CD4-positive, alpha-beta T cell treated with Interleukin-17A for 1 hour (primary cell): Measurements from ENCODE around the gene DIO3.
A peak's percentile ranks its signal among the peaks of the same experiment; 100 is the strongest.

Experiments
- DNase-seq: peaks from one replicate; pipeline ENCODE4 v3.0.0-alpha.2; 2020

The DIO3 gene

DNA sequence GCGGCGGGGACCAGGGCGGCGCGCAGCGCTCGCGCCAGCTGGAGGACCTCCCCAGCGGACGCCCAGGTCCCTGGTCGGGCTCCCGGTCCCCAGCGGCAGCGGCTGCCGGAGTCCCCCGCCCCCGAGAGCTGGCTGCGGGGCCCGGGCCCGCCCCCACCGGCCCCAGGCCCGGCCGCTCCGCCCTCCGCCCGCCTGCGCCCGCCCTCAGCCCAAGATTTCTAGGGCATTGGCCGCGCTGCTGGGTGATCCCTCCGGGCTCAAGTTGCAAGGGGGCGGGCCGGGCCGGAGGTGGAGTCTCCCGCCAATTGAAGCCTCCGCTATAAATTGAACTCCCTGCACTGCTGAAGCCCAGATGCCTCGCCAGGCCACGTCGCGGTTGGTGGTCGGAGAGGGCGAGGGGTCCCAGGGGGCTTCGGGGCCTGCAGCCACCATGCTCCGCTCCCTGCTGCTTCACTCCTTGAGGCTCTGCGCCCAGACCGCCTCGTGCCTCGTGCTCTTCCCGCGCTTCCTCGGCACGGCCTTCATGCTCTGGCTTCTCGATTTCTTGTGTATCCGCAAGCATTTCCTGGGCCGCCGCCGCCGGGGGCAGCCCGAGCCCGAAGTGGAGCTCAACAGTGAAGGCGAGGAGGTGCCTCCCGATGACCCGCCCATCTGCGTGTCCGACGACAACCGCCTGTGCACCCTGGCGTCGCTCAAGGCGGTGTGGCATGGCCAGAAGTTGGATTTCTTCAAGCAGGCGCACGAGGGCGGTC lies at the start of gene DIO3:
TSS of gene DIO3 (plus strand) at position 351 of the 752 bp plus-strand sequence.
- no peak for DNase-seq

- DNase-seq = no peak
Measured at GRCh38 chr14:101511620-101512375, 49.5 kb upstream of the DIO3 start.

DNA sequence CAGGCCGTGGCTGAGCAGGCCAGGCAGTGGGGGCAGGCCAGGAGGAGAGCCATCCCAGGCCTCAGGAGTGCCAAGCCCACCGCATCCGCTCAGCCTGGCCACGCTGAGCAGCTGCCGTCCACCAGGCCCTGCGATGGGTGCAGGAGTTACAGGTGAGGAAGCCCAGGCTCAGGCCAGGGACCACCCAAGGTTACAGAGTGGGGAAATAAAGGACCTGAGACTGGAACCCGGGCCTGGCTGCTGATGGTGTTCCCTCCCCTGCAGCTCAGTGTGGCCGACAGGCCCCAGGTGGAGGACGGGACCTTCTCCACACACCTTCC lies 49.0 kb upstream of the DIO3 start:
- DNase-seq = no peak

- no peak for DNase-seq
Measured at GRCh38 chr14:101514136-101514535, 47.2 kb upstream of the DIO3 start.

- no peak for DNase-seq
Measured at GRCh38 chr14:101516401-101516800, 44.9 kb upstream of the DIO3 start.

DNA sequence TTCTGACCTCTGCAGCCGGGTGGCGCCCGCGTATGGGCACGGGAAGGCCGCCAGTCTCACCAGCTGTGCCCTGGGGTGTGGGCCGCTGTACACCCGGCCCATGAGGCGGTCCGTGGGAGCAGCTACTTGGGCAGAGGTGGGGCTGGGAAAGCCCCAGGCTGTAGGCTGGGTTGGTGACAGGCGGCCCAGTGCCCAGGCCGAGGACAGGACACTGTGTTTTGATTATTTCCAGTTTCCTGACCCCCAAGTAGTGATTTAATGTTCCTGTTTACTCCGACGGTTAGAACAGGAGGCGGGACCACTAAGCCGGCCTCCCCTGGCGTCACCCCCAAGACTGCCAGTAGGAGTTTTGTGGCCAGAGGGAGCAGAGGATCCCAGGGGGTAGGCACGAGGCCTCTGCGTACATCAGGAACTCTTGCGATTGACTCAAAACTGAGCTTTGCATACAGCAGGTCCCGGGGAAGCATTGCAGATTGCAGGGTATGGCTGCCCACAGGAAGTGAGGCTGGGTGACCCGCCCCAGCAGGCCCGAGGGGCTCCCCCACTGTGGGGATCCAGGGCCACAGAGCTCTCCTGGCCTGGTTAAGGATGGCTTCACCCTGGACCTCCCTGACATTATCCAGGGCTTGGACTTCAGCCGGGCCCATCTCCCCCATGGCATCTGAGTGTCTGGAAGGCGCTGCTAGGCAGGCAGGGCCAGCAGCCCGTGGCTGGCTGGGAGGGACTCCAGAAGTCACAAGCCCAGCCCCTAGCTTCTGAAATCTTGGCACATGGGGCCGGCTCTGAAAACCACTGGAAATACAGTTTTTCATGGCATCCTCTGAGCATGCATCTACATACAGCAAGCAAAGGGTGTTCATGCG lies 42.5 kb upstream of the DIO3 start:
- no peak for DNase-seq

GRCh38 chr14:101520621-101521472 lies 40.4 kb upstream of the DIO3 start:
- DNase-seq = no peak

GRCh38 chr14:101521473-101521915 lies 39.8 kb upstream of the DIO3 start:
- DNase-seq = no peak

- DNase-seq = no peak
Measured at GRCh38 chr14:101521978-101522377, 39.3 kb upstream of the DIO3 start.

DNA sequence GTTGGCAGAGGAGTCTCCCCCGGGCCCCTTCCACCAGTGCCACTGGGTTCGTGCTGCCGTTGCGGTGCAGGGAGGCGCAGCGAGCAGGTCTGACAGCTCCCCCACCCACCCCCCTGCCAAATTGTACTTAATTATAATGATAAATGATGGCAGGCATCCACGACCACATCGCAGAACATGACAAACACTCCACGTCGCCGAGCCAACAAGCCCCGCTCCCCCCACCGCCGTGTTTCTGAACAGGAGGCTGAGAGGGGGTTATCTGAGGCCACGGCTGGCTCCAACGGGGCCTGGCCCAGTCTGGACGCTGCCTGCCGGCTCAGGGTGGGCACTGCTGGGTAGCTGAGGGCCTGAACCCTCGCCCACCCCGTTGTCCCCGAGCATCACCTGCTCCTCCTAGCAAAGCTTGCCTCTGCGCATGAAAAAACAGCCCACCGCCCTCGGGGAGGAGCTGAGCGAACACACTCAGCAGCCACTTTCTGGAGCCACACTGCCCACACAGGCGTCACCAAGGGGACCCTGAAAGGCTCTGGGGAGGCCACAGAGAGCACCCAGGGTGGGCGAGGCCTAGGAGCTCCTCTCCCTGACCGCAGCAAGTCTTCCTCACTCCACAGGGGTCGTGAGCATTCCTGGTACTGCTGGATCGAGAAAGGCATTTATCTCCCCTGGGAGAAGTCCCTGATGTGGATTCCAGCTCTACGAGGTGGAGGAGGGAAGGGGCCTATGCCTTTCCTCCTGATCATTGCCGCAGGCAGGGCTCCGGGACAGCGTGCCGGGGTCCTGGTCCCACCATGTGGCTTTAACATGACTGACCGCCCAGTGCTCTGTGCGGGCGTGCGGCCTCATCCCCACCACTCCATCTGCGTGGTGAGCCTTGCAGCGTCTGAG lies 35.4 kb upstream of the DIO3 start:
- no peak for DNase-seq

GRCh38 chr14:101527987-101528386 lies 33.3 kb upstream of the DIO3 start:
- no peak for DNase-seq

GRCh38 chr14:101529079-101529478 lies 32.2 kb upstream of the DIO3 start:
- DNase-seq = no peak

DNA sequence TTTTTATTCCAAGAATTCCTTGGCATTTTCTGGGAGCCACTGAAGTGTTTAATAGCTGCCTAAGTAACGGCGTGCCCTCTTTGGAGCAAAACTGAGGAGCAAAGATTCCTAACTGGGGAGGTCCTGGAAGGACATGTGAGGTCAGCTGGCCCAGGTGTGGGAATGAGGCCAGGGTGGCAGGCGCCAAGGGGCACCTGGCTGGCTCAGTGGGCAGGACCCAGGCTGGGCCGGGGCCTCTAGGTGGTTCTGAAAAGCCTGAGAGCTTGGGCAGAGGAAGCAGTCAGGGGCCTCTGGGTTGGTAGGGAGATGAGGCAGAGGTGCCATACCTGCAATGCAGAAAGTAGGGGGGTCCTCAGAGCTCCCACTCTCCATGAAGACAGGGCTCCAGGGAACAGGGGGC lies 27.1 kb upstream of the DIO3 start:
- no peak for DNase-seq

DNA sequence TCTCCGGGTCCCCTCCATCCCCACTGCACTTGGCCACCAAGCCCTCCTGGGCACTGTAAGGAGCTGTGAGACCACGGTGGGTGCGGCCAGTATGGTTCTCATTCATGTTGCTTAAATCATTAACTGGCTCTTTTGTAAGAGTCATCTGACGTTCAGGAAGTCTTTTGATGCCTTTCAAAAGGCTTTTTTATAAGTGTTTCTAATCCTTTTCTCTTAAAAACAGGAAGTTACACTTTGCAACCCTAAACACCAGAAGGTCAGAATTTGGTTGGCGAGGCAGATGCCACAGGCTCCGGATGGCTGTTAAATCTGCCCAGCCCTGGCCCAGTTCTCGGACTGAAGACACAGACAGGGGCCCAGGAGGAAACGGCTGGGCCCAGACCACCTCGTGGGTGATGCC lies 26.1 kb upstream of the DIO3 start:
- DNase-seq = peak; percentile 25

DNA sequence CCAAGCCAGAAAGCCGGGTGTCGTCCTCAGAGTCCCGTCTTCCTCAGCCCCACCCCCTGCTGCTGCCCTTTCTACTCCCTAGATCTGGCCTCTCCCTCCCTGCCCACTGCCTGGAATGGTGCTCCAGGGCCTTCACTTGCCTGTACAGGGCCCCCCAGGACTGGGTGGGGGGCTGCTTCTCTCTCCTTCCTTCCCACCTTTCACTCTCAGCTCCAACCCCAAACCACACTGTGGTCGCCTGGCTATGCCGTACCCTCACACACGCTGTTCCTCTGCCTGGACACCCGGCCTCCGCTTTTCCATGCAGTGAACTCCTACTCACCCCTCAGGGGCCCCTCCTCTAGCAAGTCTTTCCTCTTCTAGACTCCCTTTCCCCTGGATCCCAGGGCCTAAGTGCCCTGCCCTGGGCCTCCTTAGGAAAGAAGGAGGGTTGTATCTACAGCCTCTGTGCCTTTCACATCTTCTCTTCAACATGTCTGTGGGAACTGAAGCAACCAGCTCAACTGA lies 25.5 kb upstream of the DIO3 start:
- DNase-seq = no peak

DNA sequence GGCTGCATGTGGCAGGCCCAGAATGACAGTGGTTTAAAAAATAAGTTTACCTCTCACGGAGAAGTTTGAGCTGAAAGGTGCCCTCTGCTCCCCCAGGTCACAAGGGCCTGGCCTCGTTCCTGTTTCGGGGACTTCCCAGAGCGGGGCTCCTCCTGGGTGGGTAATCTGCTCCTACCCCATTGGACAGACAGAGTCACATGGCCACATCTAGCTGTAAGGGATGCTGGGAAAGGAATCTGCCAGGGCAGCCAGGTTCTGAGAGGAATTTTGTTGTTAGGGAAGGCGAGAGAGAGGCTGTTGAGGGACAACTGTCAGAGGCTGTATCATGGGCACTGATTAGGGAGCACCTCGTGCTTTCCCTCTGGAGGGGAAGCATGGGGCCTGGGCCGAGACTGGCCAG lies 24.0 kb upstream of the DIO3 start:
- no peak for DNase-seq

- DNase-seq = no peak
Measured at GRCh38 chr14:101538878-101539277, 22.4 kb upstream of the DIO3 start.

GRCh38 chr14:101539880-101540279 lies 21.4 kb upstream of the DIO3 start:
- no peak for DNase-seq

DNA sequence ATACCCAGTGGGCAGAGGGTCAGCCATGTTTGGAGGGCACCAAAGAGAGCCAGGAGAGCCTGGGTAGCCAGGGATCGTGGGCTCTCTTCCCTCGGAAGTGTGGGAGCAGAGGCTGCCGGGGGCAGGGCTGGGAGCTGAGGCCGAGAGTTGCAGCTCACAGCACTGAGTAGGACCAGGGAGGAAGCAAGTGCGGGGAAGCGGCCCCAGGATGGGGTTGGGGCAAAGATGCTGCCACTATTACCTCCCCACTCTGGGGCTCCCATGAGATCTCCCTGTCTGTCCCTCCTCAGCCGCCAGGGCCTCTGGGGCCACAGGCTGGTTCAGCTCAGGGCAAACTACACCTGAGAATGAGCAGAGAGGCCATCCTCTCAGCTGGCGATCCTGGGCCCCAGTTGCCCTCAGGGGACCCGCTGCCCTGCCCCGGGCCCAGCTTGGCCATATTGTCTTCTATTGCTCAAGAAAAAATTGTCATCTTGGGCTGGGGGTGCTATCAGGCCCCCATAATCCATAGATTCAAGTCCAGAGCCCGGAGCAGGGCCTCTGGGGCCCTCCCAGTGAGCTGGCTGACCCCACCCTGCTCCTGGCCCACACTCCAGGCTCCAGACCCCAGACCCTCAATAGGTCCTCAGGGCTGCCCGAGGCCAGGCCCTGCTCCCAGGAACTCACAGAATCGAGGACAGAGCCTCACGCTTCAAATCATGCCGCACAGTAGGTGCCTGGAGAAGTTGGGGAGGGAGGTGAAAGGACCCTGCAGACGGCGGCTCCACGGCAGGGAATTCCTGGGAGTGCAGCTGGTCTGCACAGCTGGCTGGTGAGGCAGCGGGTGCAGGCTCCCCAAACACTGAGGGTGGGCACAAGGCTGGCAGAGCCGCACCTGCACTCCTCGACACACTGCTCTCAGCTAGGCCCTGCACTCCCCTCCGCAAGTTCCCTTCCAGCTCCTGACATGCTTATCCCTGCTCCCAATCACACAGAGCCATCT lies 20.5 kb upstream of the DIO3 start:
- no peak for DNase-seq

DNA sequence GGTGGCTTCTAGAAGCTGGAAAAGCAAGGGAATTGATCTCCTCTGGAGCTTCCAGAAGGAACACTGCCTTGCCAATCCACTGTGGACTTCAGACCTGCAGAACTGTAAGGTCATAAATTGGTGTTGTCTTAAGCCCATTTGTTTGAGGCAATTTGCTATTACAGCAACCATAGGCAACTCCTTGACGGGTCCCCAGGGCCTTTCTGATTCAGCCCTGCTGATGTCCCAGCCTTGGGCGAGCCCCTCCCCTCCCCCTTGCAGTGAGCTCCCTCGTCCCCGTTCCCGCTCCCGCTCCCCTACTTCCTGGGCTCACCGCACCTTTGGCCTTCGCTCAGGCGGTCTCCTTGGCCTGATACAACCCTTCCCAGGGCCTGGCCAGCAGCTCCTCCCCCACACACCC lies 18.9 kb upstream of the DIO3 start:
- DNase-seq = no peak
